ENCODE measurements around the gene EFNB1.

GRCh38 chrX:68829582-68830418 lies 979 bp downstream of the EFNB1 start:
- no peak for TF ChIP-seq CTCF (IDR thresholded peaks at IDR 0.05)
- TF ChIP-seq POLR2A (IDR thresholded peaks at IDR 0.05) = no peak
